ENCODE data around the gene UTP4. TPM values are rescaled to one million over a fixed set of nuclear protein-coding genes. Genes with fewer than 3 reads are reported as not detected.
"Not testable (repeated sequence)": the region's sequence is repeated elsewhere in the genome, so short reads cannot be mapped to it uniquely, and the experiment has no call there.

Gene UTP4
- total RNA-seq, 1 donor from 2014 or later: 57.4 TPM

GRCh38 chr16:69127966-69128510 lies 4.4 kb upstream of the UTP4 start:
- no peak for DNase-seq (ENCODE audit: low spot score)

- DNase-seq (ENCODE audit: low spot score): no peak
Observed at GRCh38 chr16:69130461-69130860, 2.0 kb upstream of the UTP4 start.

- DNase-seq (ENCODE audit: low spot score): no peak
Observed at GRCh38 chr16:69131167-69131838, 1.1 kb upstream of the UTP4 start.

- peak; percentile 94 for DNase-seq (ENCODE audit: low spot score)
Observed at GRCh38 chr16:69131839-69132423, 518 bp upstream of the UTP4 start.

- DNase-seq (ENCODE audit: low spot score): no peak
Observed at GRCh38 chr16:69133373-69133954, 1.0 kb downstream of the UTP4 start.

- no peak for DNase-seq (ENCODE audit: low spot score)
Observed at GRCh38 chr16:69138608-69139007, 6.2 kb downstream of the UTP4 start.

- DNase-seq (ENCODE audit: low spot score): not testable (repeated sequence)
Observed at GRCh38 chr16:69139464-69139863, 7.0 kb downstream of the UTP4 start.

GRCh38 chr16:69141014-69141413 lies 8.6 kb downstream of the UTP4 start:
- DNase-seq (ENCODE audit: low spot score): no peak

- DNase-seq (ENCODE audit: low spot score): no peak
Observed at GRCh38 chr16:69141936-69142335, 9.5 kb downstream of the UTP4 start.

GRCh38 chr16:69143116-69143515 lies 10.7 kb downstream of the UTP4 start:
- DNase-seq (ENCODE audit: low spot score): no peak

GRCh38 chr16:69145658-69146057 lies 13.2 kb downstream of the UTP4 start:
- no peak for DNase-seq (ENCODE audit: low spot score)

GRCh38 chr16:69149621-69150020 lies 17.2 kb downstream of the UTP4 start:
- DNase-seq (ENCODE audit: low spot score): not testable (repeated sequence)

- no peak for DNase-seq (ENCODE audit: low spot score)
Observed at GRCh38 chr16:69150146-69150865, 17.9 kb downstream of the UTP4 start.

GRCh38 chr16:69157196-69157595 lies 24.7 kb downstream of the UTP4 start:
- DNase-seq (ENCODE audit: low spot score): no peak

- no peak for DNase-seq (ENCODE audit: low spot score)
Observed at GRCh38 chr16:69160192-69160591, 27.7 kb downstream of the UTP4 start.

- no peak for DNase-seq (ENCODE audit: low spot score)
Observed at GRCh38 chr16:69165584-69165983, 33.1 kb downstream of the UTP4 start.

- DNase-seq (ENCODE audit: low spot score): no peak
Observed at GRCh38 chr16:69166221-69166833, 33.9 kb downstream of the UTP4 start.

- DNase-seq (ENCODE audit: low spot score): no peak
Observed at GRCh38 chr16:69166946-69167930, 34.8 kb downstream of the UTP4 start.

GRCh38 chr16:69169051-69169450 lies 36.6 kb downstream of the UTP4 start:
- DNase-seq (ENCODE audit: low spot score): no peak
